Ovary (tissue), 9 donors: Measurements from ENCODE around the gene CALCOCO2. TPM values are rescaled to one million over a fixed set of nuclear protein-coding genes. Genes with fewer than 3 reads are reported as not detected.

Source experiments
- DNase-seq, 5 donors: peaks; one replicate each; pipeline ENCODE4 v3.0.0-alpha.2; 2019 to 2020
- H3K27ac ChIP-seq, 2 donors: fragments of 200-600 bp; one replicate each; pipeline versions ENCODE4 v1.5.1 to v1.8.0; 2019 to 2022
- H3K27me3 ChIP-seq: fragments of 200-600 bp; one replicate; pipeline ENCODE4 v1.8.0; 2022
- H3K36me3 ChIP-seq: fragments of 200-600 bp; sonication (generic); one replicate; pipeline ENCODE4 v1.5.1; 2019
- H3K4me1 ChIP-seq: one replicate; pipeline ENCODE4 v1.8.1; 2013; ENCODE audit warnings: mild to moderate bottlenecking, moderate library complexity; ENCODE audit not compliant: insufficient read depth
- H3K4me3 ChIP-seq: fragments of 200-600 bp; sonication (generic); one replicate; pipeline ENCODE4 v1.5.1; 2017
- H3K9me3 ChIP-seq, 2 donors: fragments of 200-600 bp in 1 of 2; sonication (generic) in 1 of 2; one replicate each; pipeline versions ENCODE4 v1.5.1 to v1.8.1; 2013 to 2019; ENCODE audit warnings: mild to moderate bottlenecking in 1 of 2, moderate library complexity in 1 of 2
- EP300 ChIP-seq: sonication (generic); formaldehyde crosslinking; IDR thresholded peaks from one replicate; pipeline ENCODE4 v1.6.1; 2017; ENCODE audit warnings: antibody characterized with exemption
- POLR2A ChIP-seq: fragments of 450-650 bp; IDR thresholded peaks from one replicate; pipeline ENCODE4 v1.6.1; 2017; ENCODE audit warnings: antibody characterized with exemption, mild to moderate bottlenecking, moderate library complexity
- WGBS, 3 donors: extraction: QIAGEN DNeasy Blood & Tissue Kit in 1 of 3; methylation state at CpG; one replicate each; pipeline versions ENCODE4 v1.1.5 to v1.1.7; 2013 to 2017; 5-methylcytosine and 5-hydroxymethylcytosine counted together
- intact Hi-C, 4 donors: fragments of 100-400 bp; cut with DNase I; formaldehyde crosslinking; loops; one replicate each; pipeline versions ENCODE4 v1.11.0 to v1.15.1; 2022 to 2023
- polyA plus RNA-seq, 2 donors: library from polyadenylated mRNA; stranded (reverse); fragments of 200-250 nt in 1 of 2; fragments of 350-450 nt in 1 of 2; fragmentation: Illumina TruSeq in 1 of 2; extraction: RNeasy Lipid Tissue Mini Kit (QIAGEN cat#74804) in 1 of 2; gene quantifications; one replicate each; pipeline ENCODE4 v1.2.3, GENCODE V29; 2013 to 2014
- total RNA-seq, 7 donors: library from RNA; depleted of rRNA in 2 of 7; stranded (reverse); fragments of >200 nt in 2 of 7; fragmentation: NEBNext Ultra II Directional in 3 of 7; extraction: Animal tissue kit (Norgen Biotek cat#: 25700) in 3 of 7; gene quantifications; one replicate each; pipeline versions ENCODE4 v1.1.0 to v1.2.4, GENCODE V29; 2016 to 2023
- TF ChIP-seq, protein P1 (sequence below), 3 donors: fragments of 450-650 bp in 2 of 3; fragments of 200-600 bp in 1 of 3; IDR thresholded peaks; one replicate each; pipeline versions ENCODE4 v1.5.1 to v1.8.0; 2016 to 2022; ENCODE audit warnings: antibody characterized with exemption in 3 of 3, mild to moderate bottlenecking in 1 of 3
- donor health status: DM: no; HTN: no; CAD: no; lungs with moderate emphysema.
- donor health status: DM: no; HTN: no; CAD: no.
- donor health status: Bipolar disorder and iron deficiency.
- donor health status: DM: yes; HTN: yes; CAD: no.
- donor health status: DM: no; HTN: no; CAD: no.
- donor health status: DM: yes; HTN: yes; CAD: no.

Gene CALCOCO2
- total and polyA plus RNA-seq, 9 donors = 72.1 to 239 (median 159) TPM

DNA sequence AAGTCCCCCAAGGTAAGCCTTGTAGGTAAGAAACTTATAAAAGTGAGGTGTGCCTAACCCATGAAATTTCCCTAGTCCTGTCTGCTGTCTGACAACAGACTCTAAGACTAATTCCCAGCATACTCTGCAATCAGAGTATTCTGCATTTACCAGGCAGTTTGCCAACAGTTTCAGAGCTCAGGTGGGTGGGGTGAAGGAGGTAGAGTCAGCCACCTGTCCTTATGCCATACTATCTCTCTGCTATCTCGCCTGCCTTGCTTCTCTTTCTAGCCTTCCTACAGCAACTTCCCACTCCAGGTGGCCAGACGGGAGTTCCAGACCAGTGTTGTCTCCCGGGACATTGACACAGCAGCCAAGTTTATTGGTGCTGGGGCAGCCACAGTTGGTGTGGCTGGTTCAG is 64.1 kb downstream of the CALCOCO2 start:
- TF ChIP-seq, protein P1, sequence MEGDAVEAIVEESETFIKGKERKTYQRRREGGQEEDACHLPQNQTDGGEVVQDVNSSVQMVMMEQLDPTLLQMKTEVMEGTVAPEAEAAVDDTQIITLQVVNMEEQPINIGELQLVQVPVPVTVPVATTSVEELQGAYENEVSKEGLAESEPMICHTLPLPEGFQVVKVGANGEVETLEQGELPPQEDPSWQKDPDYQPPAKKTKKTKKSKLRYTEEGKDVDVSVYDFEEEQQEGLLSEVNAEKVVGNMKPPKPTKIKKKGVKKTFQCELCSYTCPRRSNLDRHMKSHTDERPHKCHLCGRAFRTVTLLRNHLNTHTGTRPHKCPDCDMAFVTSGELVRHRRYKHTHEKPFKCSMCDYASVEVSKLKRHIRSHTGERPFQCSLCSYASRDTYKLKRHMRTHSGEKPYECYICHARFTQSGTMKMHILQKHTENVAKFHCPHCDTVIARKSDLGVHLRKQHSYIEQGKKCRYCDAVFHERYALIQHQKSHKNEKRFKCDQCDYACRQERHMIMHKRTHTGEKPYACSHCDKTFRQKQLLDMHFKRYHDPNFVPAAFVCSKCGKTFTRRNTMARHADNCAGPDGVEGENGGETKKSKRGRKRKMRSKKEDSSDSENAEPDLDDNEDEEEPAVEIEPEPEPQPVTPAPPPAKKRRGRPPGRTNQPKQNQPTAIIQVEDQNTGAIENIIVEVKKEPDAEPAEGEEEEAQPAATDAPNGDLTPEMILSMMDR (IDR thresholded peaks at IDR 0.05) = no peak
- no peak for TF ChIP-seq EP300
- TF ChIP-seq POLR2A = no peak
- Histone ChIP-seq H3K27me3 (no peaks in the 10 kb centered on the region), H3K4me3 (no peak overlapping the region), H3K4me1 (peaks cover 4% of the 10 kb centered on the region), H3K36me3 (no peaks in the 10 kb centered on the region), H3K9me3 (no peaks in the 10 kb centered on the region), H3K27ac (no peak overlapping the region)
- 77 to 92% (median 84%) methylated on average over 3 of the region's 3 CpGs for WGBS, 3 donors
- intact Hi-C loops = no loop called here
- DNase-seq = no peak

- TF ChIP-seq, protein P1 (IDR thresholded peaks at IDR 0.05) = no peak
- no peak for TF ChIP-seq POLR2A
- TF ChIP-seq EP300 = no peak
- 3 to 25% (median 6%) methylated on average over 1 of the region's 1 CpG for WGBS, 3 donors
- Histone ChIP-seq H3K27me3 (no peaks in the 10 kb centered on the region), H3K4me3 (no peak overlapping the region), H3K27ac (no peak overlapping the region), H3K4me1 (no peaks in the 10 kb centered on the region), H3K9me3 (no peaks in the 10 kb centered on the region), H3K36me3 (no peaks in the 10 kb centered on the region)
- DNase-seq = no peak
- intact Hi-C loops = no loop called here
Measured at GRCh38 chr17:48901241-48901640, 70.4 kb downstream of the CALCOCO2 start.

GRCh38 chr17:48903401-48903800 is 72.6 kb downstream of the CALCOCO2 start:
- intact Hi-C loops = no loop called here
- Histone ChIP-seq H3K4me3 (no peak overlapping the region), H3K9me3 (no peaks in the 10 kb centered on the region), H3K4me1 (no peaks in the 10 kb centered on the region), H3K27me3 (no peaks in the 10 kb centered on the region), H3K36me3 (no peaks in the 10 kb centered on the region), H3K27ac (no peak overlapping the region)
- DNase-seq = no peak
- no peak for TF ChIP-seq EP300
- 87 to 96% (median 89%) methylated on average over 1 of the region's 1 CpG for WGBS, 3 donors

DNA sequence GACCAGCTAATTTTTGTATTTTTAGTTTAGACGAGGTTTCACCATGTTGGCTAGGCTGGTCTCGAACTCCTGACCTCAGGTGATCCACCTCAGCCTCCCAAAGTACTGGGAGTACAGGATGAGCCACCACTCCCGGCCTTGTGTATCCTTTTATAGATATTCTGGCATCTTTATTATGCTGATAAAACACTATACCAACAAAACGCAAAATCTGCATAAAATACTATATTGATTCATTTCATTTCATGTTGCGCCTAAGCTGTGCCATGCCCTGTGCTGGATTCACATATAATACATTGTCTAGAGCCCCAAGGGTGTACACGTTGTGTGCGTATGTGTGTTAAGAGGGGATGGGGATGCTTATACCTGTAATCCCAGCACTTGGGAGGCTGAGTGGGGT is 73.6 kb downstream of the CALCOCO2 start:
- intact Hi-C loops = no loop called here
- H3K9me3 ChIP-seq = no peaks in the 10 kb centered on the region
- no peaks in the 10 kb centered on the region for H3K36me3 ChIP-seq
- no peak overlapping the region for H3K27ac ChIP-seq
- TF ChIP-seq, protein P1 (IDR thresholded peaks at IDR 0.05) = no peak
- TF ChIP-seq POLR2A (no peak), EP300 (no peak)
- WGBS, 3 donors = 77 to 87% (median 79%) methylated on average over 7 of the region's 7 CpGs
- no peak for DNase-seq
- no peaks in the 10 kb centered on the region for H3K4me1 ChIP-seq
- no peak overlapping the region for H3K4me3 ChIP-seq
- no peaks in the 10 kb centered on the region for H3K27me3 ChIP-seq

GRCh38 chr17:48905987-48906515 is 75.2 kb downstream of the CALCOCO2 start:
- Histone ChIP-seq H3K4me1 (peaks cover 5% of the 10 kb centered on the region), H3K27me3 (no peaks in the 10 kb centered on the region), H3K4me3 (no peak overlapping the region), H3K27ac (no peak overlapping the region), H3K9me3 (no peaks in the 10 kb centered on the region), H3K36me3 (no peaks in the 10 kb centered on the region)
- intact Hi-C loops = no loop called here
- DNase-seq = no peak
- WGBS, 3 donors = 64 to 82% (median 73%) methylated on average over 9 of the region's 9 CpGs
- TF ChIP-seq EP300 (no peak), POLR2A (no peak)
- TF ChIP-seq, protein P1 (IDR thresholded peaks at IDR 0.05) = no peak
